KMS-11 (cell line): ENCODE results near the gene LILRA6.
"Not testable (repeated sequence)": the region's sequence is repeated elsewhere in the genome, so short reads cannot be mapped to it uniquely, and the experiment has no call there.

Experiments
- H2AFZ ChIP-seq: fragments of 200-600 bp; sonication (generic); 2 replicates; pipeline ENCODE4 v1.6.1; 2016; ENCODE audit warnings: antibody characterized with exemption, mixed run types, low read depth
- H3K27ac ChIP-seq: fragments of 200-600 bp; sonication (generic); 2 replicates; pipeline ENCODE4 v1.6.1; 2016; ENCODE audit warnings: mild to moderate bottlenecking, mixed run types
- H3K27me3 ChIP-seq: fragments of 200-600 bp; sonication (generic); 2 replicates; pipeline ENCODE4 v1.6.1; 2017; ENCODE audit warnings: mild to moderate bottlenecking, low read depth, mixed run types, moderate library complexity; ENCODE audit not compliant: insufficient read depth
- H3K36me3 ChIP-seq: fragments of 200-600 bp; sonication (generic); 2 replicates; pipeline ENCODE4 v1.6.1; 2017; ENCODE audit warnings: mild to moderate bottlenecking, mixed run types; ENCODE audit not compliant: insufficient read depth
- H3K4me1 ChIP-seq: fragments of 200-600 bp; sonication (generic); 2 replicates; pipeline ENCODE4 v1.6.1; 2016; ENCODE audit warnings: mild to moderate bottlenecking, low read depth, mixed run types; ENCODE audit not compliant: poor library complexity, severe bottlenecking
- H3K4me2 ChIP-seq: fragments of 200-600 bp; sonication (generic); 2 replicates; pipeline ENCODE4 v1.7.0; 2016; ENCODE audit warnings: mild to moderate bottlenecking, mixed run types
- H3K4me3 ChIP-seq: fragments of 200-600 bp; sonication (generic); IDR thresholded peaks from 2 replicates; pipeline ENCODE4 v1.6.1; 2017; ENCODE audit warnings: low read depth, low read length, mixed read lengths; ENCODE audit not compliant: insufficient read depth
- H3K79me2 ChIP-seq: fragments of 200-600 bp; sonication (generic); 2 replicates; pipeline ENCODE4 v1.6.1; 2016; ENCODE audit warnings: low read depth, mixed run types; ENCODE audit not compliant: insufficient read depth
- H3K9ac ChIP-seq: fragments of 200-600 bp; sonication (generic); 2 replicates; pipeline ENCODE4 v1.6.1; 2016; ENCODE audit warnings: mild to moderate bottlenecking, mixed run types
- H4K20me1 ChIP-seq: fragments of 200-600 bp; sonication (generic); 2 replicates; pipeline ENCODE4 v1.6.1; 2016; ENCODE audit warnings: mild to moderate bottlenecking, mixed run types; ENCODE audit not compliant: insufficient read depth
- TF ChIP-seq, protein P1 (sequence below): fragments of 200-600 bp; sonication (generic); conservative IDR thresholded peaks from 2 replicates; pipeline ENCODE4 v1.6.1; 2017; ENCODE audit warnings: low read depth, mild to moderate bottlenecking, antibody characterized with exemption, low read length, moderate library complexity, mixed read lengths

LILRA6 gene

GRCh38 chr19:54247106-54247930 is 4.7 kb upstream of the LILRA6 start:
- Histone ChIP-seq H3K4me1 (no peaks in the 10 kb centered on the region), H2AFZ (no peak overlapping the region), H3K27ac (no peak overlapping the region)

DNA sequence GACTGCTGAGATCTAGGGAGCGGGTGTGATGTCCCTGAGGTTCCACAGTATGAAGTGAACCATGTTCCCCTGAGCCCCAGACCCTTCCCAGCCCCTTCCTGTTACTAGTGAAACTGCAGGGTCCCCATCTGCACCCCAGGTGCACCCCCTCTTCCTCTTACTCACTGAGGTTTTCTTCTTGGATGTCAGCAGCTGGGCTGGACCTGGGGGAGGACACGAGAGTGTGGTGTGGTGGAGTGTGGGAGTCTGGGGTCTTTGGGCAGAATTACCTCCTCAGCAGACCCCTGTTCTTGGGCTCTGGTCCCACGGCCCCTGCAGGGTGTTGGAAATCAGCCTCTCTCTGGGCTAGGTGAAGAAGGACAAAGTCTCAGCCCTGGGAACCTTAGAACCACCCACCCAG is 3.3 kb upstream of the LILRA6 start:
- TF ChIP-seq, protein P1, sequence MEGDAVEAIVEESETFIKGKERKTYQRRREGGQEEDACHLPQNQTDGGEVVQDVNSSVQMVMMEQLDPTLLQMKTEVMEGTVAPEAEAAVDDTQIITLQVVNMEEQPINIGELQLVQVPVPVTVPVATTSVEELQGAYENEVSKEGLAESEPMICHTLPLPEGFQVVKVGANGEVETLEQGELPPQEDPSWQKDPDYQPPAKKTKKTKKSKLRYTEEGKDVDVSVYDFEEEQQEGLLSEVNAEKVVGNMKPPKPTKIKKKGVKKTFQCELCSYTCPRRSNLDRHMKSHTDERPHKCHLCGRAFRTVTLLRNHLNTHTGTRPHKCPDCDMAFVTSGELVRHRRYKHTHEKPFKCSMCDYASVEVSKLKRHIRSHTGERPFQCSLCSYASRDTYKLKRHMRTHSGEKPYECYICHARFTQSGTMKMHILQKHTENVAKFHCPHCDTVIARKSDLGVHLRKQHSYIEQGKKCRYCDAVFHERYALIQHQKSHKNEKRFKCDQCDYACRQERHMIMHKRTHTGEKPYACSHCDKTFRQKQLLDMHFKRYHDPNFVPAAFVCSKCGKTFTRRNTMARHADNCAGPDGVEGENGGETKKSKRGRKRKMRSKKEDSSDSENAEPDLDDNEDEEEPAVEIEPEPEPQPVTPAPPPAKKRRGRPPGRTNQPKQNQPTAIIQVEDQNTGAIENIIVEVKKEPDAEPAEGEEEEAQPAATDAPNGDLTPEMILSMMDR: no peak
- Histone ChIP-seq H3K79me2 (no peaks in the 10 kb centered on the region), H3K4me1 (no peaks in the 10 kb centered on the region)

More at GRCh38 chr19:54247106-54247930, 4.7 kb upstream of the LILRA6 start:
- Histone ChIP-seq H4K20me1 (no peaks in the 10 kb centered on the region), H3K36me3 (no peaks in the 10 kb centered on the region), H3K4me3 (no peak overlapping the region), H3K27me3 (peaks cover 48% of the 10 kb centered on the region), H3K4me2 (no peak overlapping the region), H3K9ac (no peak overlapping the region), H3K79me2 (no peaks in the 10 kb centered on the region)
- TF ChIP-seq, protein P1: no peak

DNA sequence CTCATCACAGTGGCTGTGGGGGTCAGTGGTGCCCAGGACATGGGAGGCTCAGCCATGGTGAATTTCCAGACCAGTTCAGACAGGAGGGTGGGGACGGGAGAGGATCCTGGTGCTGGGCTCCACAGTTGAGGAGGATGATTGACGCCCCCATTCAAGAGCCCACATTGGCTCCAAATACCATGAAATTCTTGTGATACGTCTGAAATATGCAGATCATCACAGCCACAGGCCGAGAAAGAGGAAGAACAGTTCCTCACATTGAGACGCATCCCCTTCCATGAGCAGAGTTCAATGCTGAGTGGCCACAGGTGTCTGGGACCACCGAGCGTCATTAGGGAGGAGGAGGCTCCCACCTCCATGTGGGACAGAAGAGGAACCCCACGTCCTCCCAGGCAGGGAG is 1.2 kb upstream of the LILRA6 start:
- not testable (repeated sequence) for H3K27ac ChIP-seq, H3K4me3 ChIP-seq, H3K4me1 ChIP-seq, H3K4me2 ChIP-seq, H4K20me1 ChIP-seq, H3K9ac ChIP-seq, H3K79me2 ChIP-seq, H2AFZ ChIP-seq, H3K36me3 ChIP-seq
- H3K27me3 ChIP-seq: peaks cover 34% of the 10 kb centered on the region; the same call in 1 of the 2 replicates

More for the DNA sequence above, 3.3 kb upstream of the LILRA6 start:
- Histone ChIP-seq H3K4me3 (no peak overlapping the region), H3K27me3 (peaks cover 42% of the 10 kb centered on the region), H4K20me1 (no peaks in the 10 kb centered on the region), H3K27ac (no peak overlapping the region), H3K36me3 (no peaks in the 10 kb centered on the region), H2AFZ (no peak overlapping the region), H3K4me2 (no peak overlapping the region), H3K9ac (no peak overlapping the region)

DNA sequence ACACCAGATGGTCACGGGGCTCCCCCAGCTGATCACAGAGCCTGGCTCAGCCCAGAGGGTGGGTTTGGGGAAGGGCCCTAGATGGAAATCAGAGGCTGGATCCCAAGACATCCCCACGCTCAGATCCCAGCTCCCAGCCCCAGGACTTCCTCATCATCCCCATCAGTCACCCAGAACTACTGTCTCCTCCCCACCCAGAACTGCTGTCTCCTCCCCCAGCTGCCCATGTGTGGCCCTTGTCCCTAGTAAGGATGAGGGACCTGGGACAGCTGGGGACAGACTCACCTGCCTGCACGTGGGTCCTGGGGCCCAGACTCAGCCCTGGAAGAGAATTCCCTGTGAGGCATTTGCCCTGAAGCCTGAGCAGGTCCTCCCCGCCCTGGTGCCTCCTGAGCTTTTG is 356 bp downstream of the LILRA6 start:
- H3K4me2 ChIP-seq: not testable (repeated sequence)

GRCh38 chr19:54240372-54241336 is 1.9 kb downstream of the LILRA6 start:
- H3K9ac ChIP-seq, H3K36me3 ChIP-seq, H3K4me2 ChIP-seq, H2AFZ ChIP-seq, H3K27ac ChIP-seq, H3K4me3 ChIP-seq, H3K79me2 ChIP-seq, H3K4me1 ChIP-seq, H4K20me1 ChIP-seq: not testable (repeated sequence)
- H3K27me3 ChIP-seq: peaks cover 36% of the 10 kb centered on the region; the same call in 1 of the 2 replicates

More for the DNA sequence above, 356 bp downstream of the LILRA6 start:
- not testable (repeated sequence) for H3K9ac ChIP-seq, H3K36me3 ChIP-seq, H3K4me3 ChIP-seq, H3K4me1 ChIP-seq, H2AFZ ChIP-seq, H3K27ac ChIP-seq, H4K20me1 ChIP-seq, H3K79me2 ChIP-seq
- H3K27me3 ChIP-seq: peaks cover 32% of the 10 kb centered on the region; the same call in 1 of the 2 replicates

GRCh38 chr19:54239491-54240371 is 2.9 kb downstream of the LILRA6 start:
- H3K27me3 ChIP-seq: peaks cover 39% of the 10 kb centered on the region; the same call in 1 of the 2 replicates
- H3K9ac ChIP-seq, H3K36me3 ChIP-seq, H3K4me2 ChIP-seq, H4K20me1 ChIP-seq, H3K4me1 ChIP-seq, H3K27ac ChIP-seq, H3K79me2 ChIP-seq, H2AFZ ChIP-seq, H3K4me3 ChIP-seq: not testable (repeated sequence)
